Erythroblast (primary cell): ENCODE results near the gene LMAN2.

ENCODE experiments used
- GATA1 ChIP-seq: IDR thresholded peaks from 2 replicates; pipeline ENCODE4 v1.6.1; 2011; ENCODE audit warnings: low read depth, mild to moderate bottlenecking, control low read depth, low read length, moderate library complexity
- POLR2A ChIP-seq: IDR thresholded peaks from 2 replicates; pipeline ENCODE4 v1.6.1; 2011; ENCODE audit warnings: mild to moderate bottlenecking, low read length

DNA sequence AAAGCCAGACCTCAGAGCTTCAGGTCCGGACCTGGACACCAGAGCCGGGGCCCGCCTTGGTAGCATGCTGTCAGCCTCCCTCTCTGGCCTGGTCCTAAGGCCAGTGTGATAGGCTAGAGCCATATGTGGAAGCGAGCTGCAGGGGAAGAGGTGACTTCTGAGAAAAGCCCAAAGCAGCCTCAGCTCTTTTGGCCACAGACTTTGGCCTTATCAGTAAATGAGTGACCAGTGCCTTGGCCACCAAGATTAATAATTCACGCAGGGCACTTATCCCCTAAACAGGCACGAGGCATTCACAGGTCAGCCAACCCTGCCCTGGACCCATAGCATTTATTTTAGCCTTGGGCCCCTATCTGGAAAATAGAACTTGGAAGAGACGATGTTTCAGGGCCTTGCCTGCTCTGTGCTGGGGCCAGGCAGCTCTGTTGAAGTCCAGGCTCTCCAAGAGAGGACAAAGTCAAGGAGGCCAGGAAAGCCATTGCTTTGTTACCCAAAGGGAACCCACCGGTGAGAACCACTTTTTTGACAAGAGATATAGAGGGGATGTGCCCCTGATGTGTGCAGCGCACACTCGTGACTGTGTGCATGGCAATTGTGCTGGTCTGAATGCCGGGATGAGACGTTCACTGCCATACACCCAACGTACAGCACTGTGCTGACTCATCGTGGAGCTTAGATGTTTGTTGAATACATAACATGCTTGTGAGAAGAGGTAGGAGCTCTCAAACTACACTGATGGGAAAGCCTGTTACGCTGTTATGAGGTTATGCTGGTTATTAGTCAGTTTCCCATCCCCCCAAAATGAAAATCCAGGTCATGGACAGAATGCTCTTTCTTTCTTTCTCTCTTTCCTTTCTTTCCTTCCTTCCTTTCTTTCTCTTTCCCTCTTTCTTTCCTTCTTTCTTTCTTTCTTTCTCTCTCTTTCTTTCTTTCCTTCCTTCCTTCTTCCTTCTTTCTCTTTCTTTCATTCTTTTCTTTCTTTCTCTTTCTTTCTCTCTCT, 27.7 kb upstream of the LMAN2 start:
- TF ChIP-seq POLR2A (peak; percentile 32), GATA1 (no peak)
